Sciatic nerve (tissue), 2 donors: ENCODE results near the gene RPS25. TPM values are rescaled to one million over a fixed set of nuclear protein-coding genes. Genes with fewer than 3 reads are reported as not detected.
"Not testable (repeated sequence)": the region's sequence is repeated elsewhere in the genome, so short reads cannot be mapped to it uniquely, and the experiment has no call there.

ENCODE experiments used
- ATAC-seq: fragments of 200-7000 bp; cut with Tn5 transposase; one replicate; pipeline ENCODE4 v1.9.1; 2020; ENCODE audit warnings: mild to moderate bottlenecking, moderate library complexity
- DNase-seq: peaks from one replicate; pipeline ENCODE4 v3.0.0-alpha.2; 2020; ENCODE audit warnings: low spot score
- intact Hi-C: fragments of 100-400 bp; cut with DNase I; formaldehyde crosslinking; loops from one replicate; pipeline ENCODE4 v1.14.2; 2022
- total RNA-seq: library from RNA; stranded (reverse); fragmentation: NEBNext Ultra II Directional; extraction: Animal tissue kit (Norgen Biotek cat#: 25700); gene quantifications from one replicate; pipeline ENCODE4 v1.2.1, GENCODE V29; 2021
- donor health status: DM: no; HTN: no; CAD: no.
- donor health status: DM: no; HTN: no; CAD: no.

Gene RPS25
- total RNA-seq, 1 donor from 2014 or later, result 815 TPM

DNA sequence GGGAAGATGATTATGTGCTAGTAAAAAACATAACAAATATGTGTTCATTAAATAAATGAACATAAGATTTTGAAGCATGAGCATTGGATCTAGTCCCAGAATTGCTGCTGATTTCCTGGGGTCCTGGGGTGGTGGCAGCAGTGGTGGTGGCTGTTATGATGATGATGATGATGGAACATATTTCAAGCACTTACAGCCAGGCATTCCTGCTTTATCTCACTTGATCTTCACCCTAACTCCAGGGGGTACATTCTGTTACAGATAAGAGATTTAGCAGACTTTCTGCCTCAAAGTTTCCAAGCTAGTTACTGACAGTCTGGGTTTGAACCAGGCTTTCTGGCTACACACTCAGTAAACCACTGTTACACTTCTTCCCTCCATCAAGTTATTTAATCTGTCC, 5.6 kb upstream of the RPS25 start:
- no peak for DNase-seq
- intact Hi-C loops, result no loop called here
- ATAC-seq, result no peak

DNA sequence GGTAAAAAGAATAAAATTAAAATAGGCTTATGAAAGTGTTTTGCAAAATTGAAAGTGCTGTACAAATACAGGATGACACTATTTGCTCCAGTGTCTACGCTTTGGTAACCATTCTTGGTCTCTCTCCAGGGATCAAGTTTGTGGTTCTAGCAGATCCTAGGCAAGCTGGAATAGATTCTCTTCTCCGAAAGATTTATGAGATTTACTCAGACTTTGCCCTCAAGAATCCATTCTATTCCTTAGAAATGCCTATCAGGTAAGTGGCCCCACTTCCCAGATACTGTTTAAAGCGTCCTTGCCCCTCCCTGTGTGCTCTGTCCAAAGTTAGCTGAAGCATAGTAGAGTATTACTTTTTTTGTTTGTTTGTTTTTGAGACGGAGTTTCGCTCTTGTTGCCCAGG, 3.5 kb upstream of the RPS25 start:
- ATAC-seq (no peak), DNase-seq (no peak)
- intact Hi-C loops, result no loop called here

- DNase-seq, result no peak
- intact Hi-C loops, result no loop called here
Measured at GRCh38 chr11:119019996-119020395, 1.9 kb upstream of the RPS25 start.

DNA sequence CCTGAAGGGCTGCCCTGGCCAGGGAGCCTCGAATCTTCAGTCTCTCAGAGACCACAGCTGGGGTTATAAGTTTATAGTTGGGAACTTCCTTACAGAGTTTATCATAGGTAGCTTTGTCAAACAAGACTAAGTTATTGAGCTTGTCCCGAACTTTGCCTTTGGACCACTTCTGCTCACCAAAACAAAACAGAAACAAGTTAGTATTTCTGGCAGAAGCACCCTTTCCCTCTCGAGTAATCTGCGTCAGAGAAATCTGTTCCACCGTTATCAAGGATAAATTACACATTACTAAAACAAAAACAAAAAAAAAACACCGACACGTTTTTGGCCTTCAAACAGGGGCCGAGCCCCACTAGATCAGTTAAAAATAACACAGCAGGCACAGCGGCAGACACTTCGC, 766 bp downstream of the RPS25 start:
- DNase-seq, intact Hi-C loops, ATAC-seq: not testable (repeated sequence)

More at GRCh38 chr11:119019996-119020395, 1.9 kb upstream of the RPS25 start:
- ATAC-seq, result no peak

GRCh38 chr11:119016216-119017009, 1.7 kb downstream of the RPS25 start:
- DNase-seq (no peak), ATAC-seq (no peak)
- intact Hi-C loops, result no loop called here

DNA sequence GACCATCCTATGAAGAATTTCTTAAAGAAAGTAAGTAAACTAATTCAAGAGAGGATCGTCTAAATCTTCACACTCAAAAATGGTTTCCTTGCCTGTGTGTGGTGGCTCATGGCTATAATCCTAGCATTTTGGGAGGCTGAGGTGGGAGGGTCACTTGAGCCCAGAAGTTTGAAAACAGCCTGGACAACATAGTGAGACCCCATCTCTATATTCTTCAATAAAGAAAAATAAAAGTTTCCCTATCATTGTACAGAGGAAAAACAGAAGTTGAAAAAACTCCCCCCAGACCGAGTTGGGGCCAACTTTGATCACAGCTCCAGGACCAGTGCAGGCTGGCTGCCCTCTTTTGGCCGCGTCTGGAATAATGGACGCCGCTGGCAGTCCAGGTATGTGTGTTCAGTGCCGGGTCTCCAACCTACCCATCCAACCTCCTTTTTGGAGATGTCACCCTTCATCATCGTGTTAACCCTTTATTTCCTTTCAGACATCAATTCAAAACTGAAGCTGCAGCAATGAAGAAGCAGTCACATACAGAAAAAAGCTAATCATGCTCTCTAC, 3.0 kb downstream of the RPS25 start:
- no peak for DNase-seq
- intact Hi-C loops, result no loop called here
- ATAC-seq, result no peak

DNA sequence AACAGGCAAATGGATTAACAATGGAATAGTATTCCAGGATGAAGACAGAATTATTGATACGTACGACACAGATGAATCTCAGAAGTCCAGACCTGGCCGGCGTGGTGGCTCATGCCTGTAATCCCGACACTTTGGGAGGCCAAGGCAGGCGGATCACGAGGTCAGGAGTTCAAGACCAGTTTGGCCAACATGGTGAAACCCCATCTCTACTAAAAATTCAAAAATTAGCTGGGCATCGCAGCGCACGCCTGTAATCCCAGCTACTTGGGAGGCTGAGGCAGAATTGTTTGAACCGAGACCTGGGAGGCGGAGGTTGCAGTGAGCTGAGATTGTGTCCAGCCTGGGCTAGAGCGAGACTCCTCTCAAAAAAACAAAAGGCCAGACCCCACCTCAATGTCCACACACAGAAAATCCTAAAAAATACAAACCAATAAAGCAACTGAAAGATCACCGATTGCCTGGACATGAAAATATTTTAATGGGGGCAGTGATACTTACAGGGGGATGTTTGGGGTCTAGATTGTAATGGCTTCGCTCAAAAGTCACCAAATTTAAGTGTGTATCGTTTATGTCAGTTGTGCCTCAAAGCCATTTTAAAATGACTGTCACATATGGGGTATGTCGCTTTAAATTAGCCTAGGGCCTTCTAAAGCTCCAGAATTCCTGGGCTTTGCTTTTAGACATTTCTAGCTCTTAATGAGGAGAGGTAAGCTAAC, 3.8 kb downstream of the RPS25 start:
- intact Hi-C loops, result no loop called here
- DNase-seq (no peak), ATAC-seq (no peak)

GRCh38 chr11:119012629-119013170, 5.4 kb downstream of the RPS25 start:
- intact Hi-C loops, result no loop called here
- ATAC-seq (no peak), DNase-seq (no peak)

DNA sequence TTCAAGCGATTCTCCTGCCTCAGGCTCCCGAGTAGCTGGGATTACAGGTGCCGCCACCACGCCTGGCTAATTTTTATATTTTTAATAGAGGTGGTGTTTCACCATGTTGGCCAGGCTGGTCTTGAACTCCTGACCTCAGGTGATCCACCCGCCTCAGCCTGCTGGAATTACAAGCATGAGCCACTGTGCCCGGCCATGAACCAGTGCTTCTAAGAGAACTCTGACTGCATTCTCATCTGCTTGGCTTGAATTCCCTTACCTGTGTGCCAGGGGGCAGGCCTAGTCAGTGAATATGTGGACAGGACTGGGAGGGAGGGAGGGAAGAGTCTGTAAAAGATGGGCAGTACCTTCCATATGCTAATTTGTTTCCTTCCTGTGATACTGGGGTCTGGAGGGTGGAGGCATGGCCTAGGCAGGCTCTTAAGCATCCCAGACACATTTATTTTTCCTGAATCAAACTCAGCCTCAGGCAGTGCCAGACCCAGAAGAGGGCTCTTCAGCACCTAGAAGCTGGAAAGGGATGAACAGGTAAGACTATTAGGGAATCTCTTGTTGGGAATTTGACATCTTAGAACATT, 6.6 kb downstream of the RPS25 start:
- no peak for DNase-seq
- no peak for ATAC-seq
- intact Hi-C loops, result no loop called here

GRCh38 chr11:119006656-119007055, 11.5 kb downstream of the RPS25 start:
- ATAC-seq (no peak), DNase-seq (no peak)
- intact Hi-C loops, result no loop called here

DNA sequence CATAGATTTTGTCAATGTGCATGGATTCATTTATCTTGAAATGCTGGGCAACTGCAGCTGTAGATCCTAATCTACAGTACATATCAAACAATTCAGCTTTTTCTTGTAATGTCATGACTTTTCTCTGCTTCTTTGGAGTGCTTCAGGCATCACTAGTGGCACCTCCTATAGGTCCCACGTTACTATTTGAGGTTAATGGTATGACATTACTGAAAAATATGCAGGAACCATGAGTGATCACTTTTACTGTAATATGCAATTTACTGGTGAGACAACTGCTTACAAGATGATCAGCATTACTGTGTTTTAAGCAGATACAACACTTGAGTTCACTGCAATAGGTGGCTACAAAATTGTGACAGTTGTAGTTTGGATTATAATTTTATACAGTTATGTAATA, 17.2 kb downstream of the RPS25 start:
- ATAC-seq, result no peak
- DNase-seq, result no peak
- intact Hi-C loops, result no loop called here

- intact Hi-C loops, result no loop called here
- DNase-seq (no peak), ATAC-seq (no peak)
Measured at GRCh38 chr11:118998822-118999221, 19.3 kb downstream of the RPS25 start.

DNA sequence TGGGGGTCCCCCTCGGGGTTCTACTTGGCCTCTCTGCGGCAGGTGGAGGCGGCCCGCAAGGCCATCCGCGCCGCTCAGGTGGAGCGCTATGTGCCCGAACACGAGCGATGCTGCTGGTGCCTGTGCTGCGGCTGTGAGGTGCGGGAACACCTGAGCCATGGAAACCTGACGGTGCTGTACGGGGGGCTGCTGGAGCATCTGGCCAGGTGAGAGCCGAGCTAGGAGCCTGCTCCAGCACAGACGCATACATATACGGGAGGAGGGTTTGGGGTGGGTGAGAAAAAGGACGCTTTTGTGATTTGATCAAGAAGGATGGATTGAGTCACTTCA, 19.8 kb downstream of the RPS25 start:
- intact Hi-C loops, result no loop called here
- DNase-seq (no peak), ATAC-seq (peak; percentile 25)

DNA sequence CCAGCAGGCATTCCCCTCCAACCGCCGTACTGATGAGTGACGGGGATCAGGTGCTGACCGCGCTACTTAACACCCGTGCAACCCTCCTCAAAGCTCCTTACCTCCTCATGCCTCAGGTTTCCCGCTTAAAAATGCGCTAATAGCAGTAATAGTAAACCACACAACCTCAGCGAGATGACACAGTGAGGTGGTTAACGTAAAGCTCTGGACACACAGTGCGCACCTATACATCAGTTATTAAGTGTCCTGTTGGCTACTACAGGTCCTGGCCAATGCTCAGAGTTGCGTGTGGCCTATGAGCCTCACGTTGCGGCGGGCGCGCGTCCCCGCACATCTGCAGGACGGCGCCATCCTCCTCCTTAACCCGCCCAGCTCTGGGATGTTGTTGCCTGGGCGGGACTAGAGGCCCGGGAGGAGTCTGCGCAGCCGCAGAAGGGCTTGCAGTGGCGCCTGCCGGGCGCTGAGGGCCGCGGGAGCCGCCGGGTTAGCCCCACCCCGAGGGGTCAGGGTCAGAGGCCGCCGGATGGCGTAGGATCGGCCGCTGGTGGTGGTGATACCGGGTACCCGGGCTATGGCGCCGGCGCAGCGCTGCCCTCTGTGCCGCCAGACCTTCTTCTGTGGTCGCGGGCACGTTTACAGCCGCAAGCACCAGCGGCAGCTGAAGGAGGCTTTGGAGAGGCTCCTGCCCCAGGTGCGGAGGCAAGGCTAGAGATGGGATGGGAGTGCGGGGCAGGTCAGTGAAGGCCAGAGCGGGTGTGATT, 20.3 kb downstream of the RPS25 start, which contains the start of gene CENATAC:
Gene CENATAC (plus strand): TSS at position 512 of the 761 bp plus-strand sequence. CDS start 60 bp downstream, at position 572.
- DNase-seq (peak; percentile 97), ATAC-seq (peak; percentile 99)
- intact Hi-C loops, result no loop called here

DNA sequence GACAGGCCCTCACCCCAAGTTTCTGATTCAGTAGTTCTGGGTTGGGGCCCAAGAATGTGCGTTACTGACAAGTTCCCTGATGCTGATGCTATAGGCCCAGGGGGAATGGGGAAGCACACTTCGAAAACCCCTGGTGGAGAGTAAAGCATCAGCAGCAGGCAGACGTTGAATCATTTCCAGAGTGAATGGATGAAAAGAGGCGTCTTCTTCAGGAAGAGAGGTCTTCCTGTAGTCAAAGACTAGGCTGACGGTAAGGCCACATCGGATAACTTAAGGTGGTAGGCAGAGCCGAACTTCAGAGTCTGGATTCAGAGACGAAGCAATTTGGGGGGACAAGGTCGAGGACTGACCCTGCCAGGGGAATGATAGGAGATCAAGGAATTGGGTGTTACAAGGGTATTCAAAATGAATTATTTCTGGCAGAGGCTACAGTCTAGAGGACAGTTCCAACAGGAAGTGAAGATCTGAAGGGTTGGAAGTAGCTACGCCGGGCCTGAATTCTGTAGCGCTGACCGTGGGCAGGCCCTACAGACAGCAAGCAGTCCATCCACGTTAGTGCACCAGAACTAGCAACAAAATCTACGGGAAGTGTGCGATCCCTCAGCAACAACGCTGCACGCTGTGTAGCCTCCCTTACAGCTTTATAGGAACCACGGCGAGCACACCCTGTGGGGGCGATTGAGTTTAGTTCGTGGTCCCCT, 21.1 kb downstream of the RPS25 start:
- peak; percentile 53 for ATAC-seq
- DNase-seq, result no peak

GRCh38 chr11:118991486-118992038, 26.6 kb downstream of the RPS25 start:
- ATAC-seq, intact Hi-C loops, DNase-seq: not testable (repeated sequence)

More for the DNA sequence above, 21.1 kb downstream of the RPS25 start:
- intact Hi-C loops, result no loop called here

DNA sequence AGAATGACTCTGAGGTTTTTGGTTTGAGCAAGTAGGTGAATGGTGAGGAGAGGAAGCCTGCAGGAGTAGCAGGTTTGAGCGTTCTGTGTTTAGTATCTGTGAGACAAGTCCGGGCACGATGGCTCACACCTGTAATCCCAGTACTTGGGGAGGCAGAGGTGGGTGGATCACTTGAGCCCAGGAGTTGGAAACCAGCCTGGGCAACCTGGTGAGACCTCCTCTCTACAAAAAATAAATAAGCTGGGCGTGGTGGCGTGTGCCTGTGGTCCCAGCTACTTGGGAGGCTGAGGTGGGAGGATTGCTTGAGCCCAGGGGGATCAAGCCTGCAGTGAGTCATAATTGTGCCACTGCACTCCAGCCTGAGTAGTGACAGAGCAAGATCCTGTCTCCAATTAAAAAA, 29.9 kb downstream of the RPS25 start:
- intact Hi-C loops, result no loop called here

DNA sequence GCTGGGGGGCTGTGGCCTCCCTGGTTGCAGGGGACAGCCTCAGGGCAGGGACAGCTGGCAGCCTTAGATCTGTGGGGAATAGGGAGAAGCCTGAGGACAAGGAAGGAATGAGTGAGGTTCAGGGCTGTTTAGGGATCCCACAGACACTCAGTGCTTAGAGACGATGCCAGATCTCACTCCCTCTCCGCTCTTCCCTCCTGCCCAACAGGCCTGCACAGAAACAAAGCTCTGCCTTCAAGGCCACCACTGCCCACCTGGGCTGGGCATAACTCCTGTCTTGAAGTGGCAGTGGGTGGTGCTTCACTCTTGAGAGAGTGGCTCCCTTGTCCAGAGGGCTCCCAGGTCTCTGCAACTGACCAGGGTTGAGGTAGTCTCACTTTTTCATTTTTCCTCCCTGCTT, 33.3 kb downstream of the RPS25 start:
- intact Hi-C loops, result no loop called here
- DNase-seq, result no peak
- no peak for ATAC-seq

More for the DNA sequence above, 29.9 kb downstream of the RPS25 start:
- no peak for DNase-seq
- no peak for ATAC-seq
